HTERT RPE-1 (cell line): ENCODE data around the gene CLEC6A.
"Not testable (repeated sequence)": the region's sequence is repeated elsewhere in the genome, so short reads cannot be mapped to it uniquely, and the experiment has no call there.

Experiments used
- in situ Hi-C: fragments of 300-500 bp; cut with MboI; formaldehyde crosslinking; loops from 4 replicates; pipeline ENCODE4 v1.14.3; 2020; ENCODE audit warnings: low sequenced_read_pairs

The CLEC6A gene

DNA sequence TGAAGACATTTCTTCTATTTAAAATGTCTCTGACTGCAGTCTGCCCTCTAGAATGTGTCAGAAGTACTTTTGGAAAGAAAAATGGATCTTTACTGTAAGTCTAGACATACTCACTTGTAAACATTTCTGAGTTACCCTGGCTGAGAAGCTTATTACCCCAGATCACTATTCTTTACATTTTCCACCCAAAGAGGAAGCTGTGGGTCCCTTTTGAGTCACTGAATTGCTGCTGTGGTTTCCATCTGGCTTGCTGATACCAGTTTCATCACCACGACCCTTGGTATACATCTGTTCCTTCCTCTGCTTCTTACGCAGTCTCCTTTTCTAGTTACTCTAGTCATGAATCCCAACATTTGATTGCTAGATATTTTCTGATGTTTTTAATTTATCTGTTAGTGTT lies 37.3 kb downstream of the CLEC6A start:
- in situ Hi-C loops = no loop called here

DNA sequence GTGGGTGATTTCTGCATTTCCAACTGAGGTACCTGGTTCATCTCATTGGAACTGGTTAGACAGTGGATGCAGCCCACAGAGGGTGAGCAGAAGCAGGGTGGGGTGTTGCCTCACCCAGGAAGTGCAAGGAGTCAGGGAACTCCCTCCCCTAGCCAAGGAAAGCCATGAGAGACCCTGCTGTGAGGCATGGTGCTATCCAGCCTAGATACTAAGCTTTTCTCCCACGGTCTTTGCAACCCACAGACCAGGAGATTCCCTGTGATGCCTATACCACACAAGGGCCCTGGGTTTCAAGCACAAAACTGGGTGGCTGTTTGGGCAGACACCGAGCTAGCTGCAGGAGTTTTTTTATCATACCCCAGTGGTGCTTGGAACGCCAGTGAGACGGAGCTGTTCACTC lies 39.9 kb downstream of the CLEC6A start:
- in situ Hi-C loops = not testable (repeated sequence)

DNA sequence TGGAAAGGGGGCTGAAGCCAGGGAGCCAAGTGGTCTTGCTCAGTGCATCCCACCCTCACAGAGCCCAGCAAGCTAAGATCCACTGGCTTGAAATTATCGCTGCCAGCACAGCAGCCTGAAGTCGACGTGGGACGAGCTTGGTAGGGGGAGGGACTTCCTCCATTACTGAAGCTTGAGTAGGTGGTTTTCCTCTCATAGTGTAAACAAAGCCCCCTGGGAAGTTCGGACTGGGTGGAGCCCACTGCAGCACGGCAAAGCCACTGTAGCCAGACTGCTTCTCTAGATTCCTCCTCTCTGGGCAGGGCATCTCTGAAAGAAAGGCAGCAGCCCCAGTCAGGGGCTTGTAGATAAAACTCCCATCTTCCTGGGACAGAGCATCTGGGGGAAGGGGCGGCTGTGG lies 40.3 kb downstream of the CLEC6A start:
- in situ Hi-C loops = not testable (repeated sequence)

DNA sequence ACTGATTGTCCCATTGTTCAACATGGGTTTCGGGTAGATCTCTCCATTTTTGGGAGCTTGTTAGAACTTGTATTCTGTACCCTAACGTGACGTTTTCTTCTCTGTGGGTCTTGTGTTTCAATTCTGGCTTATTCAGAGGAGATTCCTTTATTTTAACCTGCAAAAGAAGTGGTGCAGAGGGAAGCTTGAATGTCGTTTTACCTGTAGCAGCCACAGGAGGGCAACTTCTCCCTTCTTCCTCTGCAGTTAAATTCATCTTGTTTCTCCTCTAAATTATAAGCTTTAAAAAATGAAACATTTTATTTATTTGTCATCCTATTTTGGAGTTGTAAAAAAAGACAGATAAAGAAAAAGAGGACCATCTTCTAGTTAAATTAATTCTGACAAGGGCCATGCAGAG lies 43.9 kb downstream of the CLEC6A start:
- in situ Hi-C loops = no loop called here

DNA sequence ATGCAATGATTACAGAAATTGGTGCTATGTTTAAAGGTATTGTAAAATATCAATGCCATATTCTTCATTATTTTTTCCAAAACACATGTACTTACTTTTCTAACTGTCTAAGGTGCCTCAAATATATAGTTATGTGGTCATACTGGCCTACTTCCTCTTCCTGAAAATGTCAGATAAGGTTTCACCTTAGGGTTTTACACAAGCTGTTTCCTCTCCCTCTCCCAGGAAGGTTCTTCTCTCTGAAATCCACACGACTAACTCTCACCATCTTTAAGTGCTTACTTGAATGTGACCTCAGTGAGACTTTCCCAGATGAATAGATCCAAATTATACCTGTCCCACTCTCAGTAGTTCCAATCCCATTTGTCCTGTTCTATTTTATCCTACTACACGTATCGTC lies 46.0 kb downstream of the CLEC6A start:
- in situ Hi-C loops = no loop called here

DNA sequence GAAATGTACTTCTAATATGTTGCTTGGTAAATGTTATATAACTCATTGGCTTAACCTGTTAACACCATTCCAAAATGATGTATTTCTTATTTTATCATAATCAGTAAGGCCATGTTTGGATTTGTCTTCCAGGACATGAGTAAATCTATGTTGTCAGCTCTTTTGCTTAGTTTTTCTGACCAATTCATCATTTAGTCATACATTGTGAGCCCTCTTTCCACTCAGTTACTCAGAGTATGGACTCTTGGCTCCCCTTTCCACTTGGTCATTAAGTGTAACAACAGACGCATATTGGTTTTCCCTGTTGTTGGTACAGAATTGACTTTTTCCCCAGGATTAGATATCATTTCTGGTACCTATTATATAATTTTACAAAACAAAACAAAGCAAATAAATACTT lies 48.6 kb downstream of the CLEC6A start:
- in situ Hi-C loops = no loop called here

DNA sequence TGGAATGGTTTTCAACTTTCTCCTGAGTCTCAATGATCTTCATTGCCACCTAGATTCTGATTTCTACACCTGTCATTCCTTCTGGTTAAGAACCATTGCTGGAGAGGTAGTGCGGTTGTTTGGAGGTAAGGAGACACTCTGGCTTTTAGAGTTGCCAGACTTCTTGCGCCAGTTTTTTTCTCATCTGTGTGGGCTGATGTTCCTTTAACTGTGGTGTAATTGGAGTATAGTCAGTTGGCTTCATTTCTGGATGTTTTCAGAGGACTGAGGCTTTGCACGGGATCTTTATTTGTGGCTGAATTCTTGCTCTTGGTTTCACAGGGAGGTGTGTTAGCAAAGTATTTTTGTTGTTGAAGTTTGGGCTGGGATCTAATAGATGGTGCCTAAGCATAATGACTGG lies 51.8 kb downstream of the CLEC6A start:
- in situ Hi-C loops = no loop called here

DNA sequence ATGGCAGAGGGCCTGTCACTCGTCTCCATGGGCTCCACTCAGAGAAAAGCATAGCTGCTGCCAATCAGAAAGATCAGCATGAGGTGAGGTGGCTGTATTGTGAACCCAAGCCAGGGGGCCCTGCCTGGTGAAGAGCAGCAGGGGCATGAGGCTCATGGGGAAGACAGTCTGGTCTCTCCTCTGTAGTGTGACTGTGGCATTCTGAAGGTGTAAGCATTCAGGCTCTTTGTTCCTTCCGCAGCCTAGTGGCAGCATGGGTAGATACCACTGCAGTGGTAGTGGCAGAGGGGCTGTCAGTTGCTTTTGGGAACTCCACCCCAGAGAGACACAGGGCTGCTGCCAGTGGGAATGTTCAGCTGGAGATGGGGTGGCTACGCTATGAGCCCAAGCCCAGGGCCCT lies 52.5 kb downstream of the CLEC6A start:
- in situ Hi-C loops = no loop called here

DNA sequence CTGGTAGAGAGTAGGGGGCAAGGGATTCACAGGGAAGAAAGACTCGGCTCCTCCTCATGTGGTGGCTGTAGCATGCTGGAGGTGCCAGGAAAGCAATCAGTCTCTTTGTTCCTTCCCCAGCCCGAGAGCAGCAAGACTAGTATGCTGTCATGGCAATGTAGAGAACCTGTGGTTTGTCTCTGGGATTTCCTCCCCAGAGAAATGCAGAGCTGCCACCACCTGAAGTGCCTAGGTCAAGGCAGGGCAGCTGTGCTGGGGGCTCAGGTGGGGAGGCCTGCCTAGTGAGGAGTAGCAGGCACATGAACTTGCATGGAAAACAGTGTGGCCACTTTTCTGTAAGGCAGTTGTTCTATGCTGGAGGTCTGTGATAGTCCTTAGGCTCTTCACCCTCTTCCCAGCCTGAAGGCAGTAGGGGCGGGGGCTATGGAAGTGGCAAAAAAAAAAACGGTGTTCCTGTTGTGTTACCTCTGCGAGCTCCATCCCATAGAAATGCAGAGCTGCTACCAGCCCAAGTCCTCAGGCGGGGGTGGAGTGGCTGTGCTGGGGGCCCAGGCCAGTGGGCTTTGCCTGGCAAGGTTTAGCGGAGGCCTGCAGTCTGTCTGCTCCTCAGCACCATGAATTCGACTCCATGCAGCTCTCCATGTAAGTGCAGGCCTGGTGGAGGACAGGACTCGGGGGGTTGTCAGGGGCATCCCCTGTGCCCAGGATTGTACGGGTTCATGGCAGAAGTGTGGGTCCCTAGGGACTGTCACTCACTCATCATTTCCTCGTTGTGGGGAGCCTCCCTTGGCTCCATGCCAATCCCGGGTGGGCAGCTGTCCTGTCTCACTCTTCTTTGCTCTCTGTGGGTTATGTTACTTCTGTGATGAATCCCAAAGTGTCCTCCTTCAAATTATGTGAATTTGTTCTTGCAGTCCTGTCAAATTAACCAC lies 53.4 kb downstream of the CLEC6A start:
- in situ Hi-C loops = no loop called here

DNA sequence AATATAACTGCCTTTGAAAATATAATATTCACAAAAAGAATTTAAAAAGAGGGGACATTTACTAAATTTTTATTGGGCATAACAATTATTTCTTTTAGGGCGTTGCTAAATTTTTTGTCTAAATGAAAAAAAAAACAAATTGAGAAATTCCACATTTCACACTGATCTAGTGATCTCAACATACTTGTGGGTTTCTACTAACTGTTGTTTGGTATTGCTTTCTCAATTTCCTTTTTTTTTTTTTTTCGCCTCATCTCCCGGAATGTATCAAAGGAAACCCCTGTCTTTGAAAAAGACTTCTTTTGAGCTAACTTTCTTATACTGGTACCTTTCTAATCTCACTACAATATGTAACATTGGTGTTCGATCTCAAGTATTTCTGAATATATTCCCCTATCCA lies 57.5 kb downstream of the CLEC6A start, which contains the start of gene CLEC4D:
TSS of gene CLEC4D (plus strand) at position 248 of the 400 bp plus-strand sequence. CDS start 230 bp downstream, outside the sequence.
- in situ Hi-C loops = no loop called here

DNA sequence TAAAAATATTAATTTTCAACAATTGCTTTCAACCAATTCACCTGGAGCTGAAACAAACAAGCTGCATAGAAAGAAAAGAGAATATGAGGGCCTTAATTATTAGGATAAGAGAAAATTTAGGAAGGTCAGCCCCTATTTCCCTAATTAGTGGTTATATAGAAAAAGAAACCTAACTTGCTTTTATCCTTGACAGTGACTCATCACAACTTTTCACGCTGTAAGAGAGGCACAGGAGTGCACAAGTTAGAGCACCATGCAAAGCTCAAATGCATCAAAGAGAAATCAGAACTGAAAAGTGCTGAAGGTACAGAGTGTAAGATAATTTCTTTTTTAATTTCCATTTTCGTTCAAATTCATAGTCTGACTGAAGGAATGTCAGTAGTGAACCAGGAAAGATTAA lies 62.2 kb downstream of the CLEC6A start:
- in situ Hi-C loops = no loop called here

DNA sequence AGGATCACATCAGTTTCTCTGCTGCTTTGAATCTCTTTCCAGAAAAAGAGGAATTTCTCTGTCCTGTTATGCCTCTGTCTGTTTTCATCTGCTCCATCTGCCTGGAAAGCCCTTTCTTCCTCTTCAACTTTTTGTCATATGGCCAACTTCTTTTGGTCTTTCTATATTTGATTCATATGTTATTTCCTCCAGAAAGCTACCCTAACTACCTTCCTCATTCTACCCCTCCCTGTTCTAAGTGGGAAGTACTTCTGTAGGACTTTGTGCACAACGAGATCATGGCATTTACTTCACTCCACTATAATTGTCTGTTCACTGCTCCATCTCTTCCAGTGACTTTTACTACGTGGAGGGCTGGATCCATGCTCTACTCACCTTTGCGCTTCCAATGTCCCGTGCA lies 63.4 kb downstream of the CLEC6A start:
- in situ Hi-C loops = no loop called here

DNA sequence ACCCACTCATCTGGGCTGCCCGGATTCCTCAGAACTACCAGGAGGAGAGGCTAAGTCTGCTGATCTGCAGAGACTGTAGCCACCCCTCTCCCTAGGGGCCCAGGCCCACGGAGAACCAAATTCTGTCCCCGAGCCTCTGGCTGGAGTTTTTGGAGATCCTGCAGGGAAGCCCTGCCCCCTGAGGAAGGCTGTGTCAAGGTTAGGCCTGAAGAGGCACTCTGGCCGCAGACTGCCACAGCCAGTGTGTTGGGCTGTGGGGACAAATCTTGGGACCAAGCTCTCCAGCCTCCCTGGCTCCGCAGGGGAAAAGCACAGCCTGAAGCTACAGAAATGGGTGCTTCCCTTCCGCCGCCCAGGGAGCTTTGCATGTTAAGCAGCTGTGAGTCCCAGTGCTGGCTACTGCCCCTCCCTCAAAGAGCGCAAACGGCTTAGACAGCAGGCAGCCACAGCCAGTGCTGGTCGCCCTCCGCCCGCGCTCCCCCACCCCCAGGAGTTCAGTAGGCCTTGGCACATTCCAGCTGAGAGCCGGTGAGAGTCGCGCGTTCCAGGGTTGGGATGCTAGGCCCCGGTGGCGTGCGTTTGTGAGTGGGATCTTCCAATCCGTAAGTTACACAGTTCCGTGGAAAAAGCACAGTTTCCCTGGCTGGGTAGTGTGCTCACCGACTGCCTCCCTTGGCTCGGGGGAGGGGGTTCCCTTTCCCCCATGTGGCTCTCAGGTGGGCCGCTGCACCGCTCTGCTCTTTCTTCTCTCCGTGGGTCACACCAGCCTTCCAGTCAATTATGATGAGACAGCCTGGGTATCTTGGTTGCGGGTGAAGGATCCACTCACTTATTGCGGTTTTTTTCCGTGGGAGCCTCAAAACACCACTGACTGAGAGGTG lies 71.7 kb downstream of the CLEC6A start:
- in situ Hi-C loops = no loop called here
